HuH-7 (cell line): Measurements from ENCODE around the gene NGEF.
"Not testable (repeated sequence)": the region's sequence is repeated elsewhere in the genome, so short reads cannot be mapped to it uniquely, and the experiment has no call there.

ENCODE experiments used
- DNase-seq: peaks from one replicate; pipeline ENCODE4 v3.0.0; 2011; ENCODE audit warnings: low spot score

Gene NGEF

GRCh38 chr2:232870766-232871371, 142.2 kb downstream of the NGEF start:
- DNase-seq = no peak

DNA sequence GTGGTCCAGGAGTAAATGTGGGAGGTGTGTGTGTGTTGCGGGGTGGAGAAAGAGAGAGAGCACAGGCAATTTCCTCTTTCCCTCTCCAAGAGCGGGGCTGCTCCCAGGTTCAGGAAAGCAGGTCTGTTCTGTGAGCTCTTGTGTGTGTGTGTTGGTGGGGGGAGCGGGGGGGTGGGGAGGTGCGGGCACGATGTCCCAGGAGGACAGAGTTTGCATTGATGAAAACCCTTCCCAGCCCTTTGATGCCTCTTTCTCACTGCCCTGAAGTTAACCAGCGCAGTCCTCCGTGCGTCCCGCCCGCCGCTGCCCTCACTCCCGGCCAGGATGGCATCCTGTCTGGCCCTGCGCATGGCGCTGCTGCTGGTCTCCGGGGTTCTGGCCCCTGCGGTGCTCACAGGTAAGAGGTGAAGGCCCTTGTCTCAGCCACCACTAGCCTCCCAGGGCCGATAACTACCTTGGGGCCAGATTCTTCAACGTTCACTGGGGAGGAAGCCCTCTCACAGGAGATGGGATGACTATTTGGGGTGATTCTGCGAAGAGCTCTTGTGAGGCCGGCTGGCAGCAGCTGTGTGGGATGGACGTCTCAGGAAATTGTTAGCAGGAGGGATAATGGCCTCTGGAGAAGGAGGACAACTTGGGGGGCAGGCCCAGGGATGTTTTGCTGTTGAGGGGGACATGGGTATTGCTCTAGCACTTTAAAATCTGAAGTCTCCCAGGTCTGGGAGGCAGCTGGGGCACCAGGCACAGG, 142.9 kb downstream of the NGEF start, which contains the start of gene SNORC:
Gene SNORC, plus strand, starts transcription at position 247 of the 748 bp plus-strand sequence. Its CDS starts 78 bp downstream, at position 325.
- no peak for DNase-seq

- DNase-seq = no peak
These were observed 143.7 kb downstream of the NGEF start for GRCh38 chr2:232869138-232870017.

DNA sequence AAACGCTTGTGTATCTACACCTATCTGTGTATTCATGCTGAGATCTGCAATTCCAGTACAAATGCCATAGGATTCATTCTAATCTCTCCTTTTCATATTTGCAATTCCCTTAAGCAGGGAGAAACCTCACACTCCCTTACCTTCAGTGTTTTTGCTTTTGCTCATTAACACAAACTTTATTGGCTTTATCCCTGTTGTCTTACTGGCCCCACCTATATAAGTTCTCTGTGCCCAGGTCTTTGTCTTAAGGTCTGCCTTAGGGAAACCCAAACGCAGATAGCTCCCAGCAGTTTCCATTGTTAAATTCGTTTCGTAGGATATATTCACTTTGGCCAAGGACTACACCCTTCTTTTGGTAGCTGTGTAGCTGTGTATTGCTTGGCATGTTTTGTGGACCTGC, 147.0 kb downstream of the NGEF start:
- DNase-seq = no peak

GRCh38 chr2:232865165-232865564, 147.9 kb downstream of the NGEF start:
- DNase-seq = no peak

- no peak for DNase-seq
These were observed 149.1 kb downstream of the NGEF start for GRCh38 chr2:232863996-232864395.

DNA sequence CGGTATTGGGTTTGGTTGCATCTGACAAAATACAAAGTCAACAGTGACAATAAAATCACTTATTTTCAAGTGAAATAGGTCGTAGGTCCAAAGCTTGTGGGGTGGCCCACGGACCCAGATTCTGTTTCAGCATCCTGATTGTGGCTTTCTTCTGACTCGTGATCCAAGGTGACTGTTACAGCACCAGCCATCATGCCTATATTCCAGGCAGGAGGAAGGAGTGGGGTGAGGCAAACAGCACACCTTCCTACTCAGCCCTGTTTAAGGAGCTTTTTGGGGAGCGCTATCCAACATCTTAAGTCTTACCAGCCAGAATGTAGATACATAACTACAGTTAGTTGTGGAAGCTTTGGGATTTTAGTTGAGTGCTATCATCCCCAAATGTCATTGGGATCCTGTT, 151.7 kb downstream of the NGEF start:
- no peak for DNase-seq

- no peak for DNase-seq
These were observed 152.3 kb downstream of the NGEF start for GRCh38 chr2:232860593-232861241.

- no peak for DNase-seq
These were observed 153.6 kb downstream of the NGEF start for GRCh38 chr2:232859385-232859916.

DNA sequence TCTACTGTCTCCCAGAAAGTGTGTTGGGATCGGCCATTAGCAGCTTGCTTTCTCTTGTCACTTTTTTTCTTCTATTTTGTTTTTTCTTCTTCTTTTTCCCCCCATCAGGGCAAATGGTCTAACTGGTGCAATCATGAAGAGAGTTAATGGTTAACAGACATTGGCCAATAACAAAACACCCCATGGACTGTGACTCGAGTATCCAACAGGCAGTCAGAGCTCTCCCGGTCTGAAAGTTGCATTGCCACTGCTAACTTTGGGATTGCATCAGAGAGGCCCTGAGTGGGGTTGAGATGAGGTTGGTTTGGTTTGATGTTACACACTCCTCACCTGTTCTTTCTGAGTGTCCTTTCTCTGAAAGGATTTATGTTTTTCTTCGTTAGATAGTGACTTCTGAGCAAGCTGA, 155.9 kb downstream of the NGEF start:
- peak; percentile 76 for DNase-seq

- DNase-seq = no peak
These were observed 159.0 kb downstream of the NGEF start for GRCh38 chr2:232854082-232854481.

DNA sequence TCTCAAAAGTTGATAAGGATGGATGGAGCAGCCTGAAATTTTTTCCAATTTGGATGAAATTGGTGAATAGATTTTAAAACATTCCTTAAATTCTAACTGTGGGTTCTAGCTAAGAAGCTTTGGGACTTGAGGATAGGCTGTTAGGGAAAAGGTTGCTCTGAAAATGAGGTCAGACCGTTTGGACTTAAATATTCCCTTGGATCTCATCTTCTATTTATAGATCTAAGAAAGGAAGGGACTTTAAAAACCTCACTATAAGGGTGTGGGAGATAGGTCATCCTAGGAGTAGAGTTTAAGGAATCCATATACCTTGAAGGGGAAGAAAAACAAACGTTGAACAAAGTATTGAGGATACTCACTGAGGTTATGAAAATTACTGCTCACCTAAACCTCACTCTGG, 160.4 kb downstream of the NGEF start:
- no peak for DNase-seq

DNA sequence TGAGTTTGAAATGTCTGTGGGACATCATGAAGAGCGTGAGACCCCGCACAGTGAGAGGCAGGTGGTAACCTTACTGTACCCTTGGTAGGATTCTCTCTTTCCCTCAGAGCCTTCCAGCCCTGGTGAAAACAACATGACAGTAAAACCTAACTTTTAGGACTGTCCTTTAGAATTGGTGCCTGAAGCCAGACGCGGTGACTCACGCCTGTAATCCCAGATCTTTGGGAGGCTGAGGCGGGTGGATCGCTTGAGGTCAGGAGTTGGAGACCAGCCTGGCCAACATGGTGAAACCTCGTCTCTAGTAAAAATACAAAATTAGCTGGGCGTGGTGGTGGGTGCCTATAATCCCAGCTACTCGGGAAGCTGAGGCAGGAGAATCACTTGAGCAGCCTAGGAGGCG, 161.0 kb downstream of the NGEF start:
- DNase-seq = not testable (repeated sequence)

GRCh38 chr2:232850039-232850438, 163.0 kb downstream of the NGEF start:
- no peak for DNase-seq

GRCh38 chr2:232846055-232846454, 167.0 kb downstream of the NGEF start:
- DNase-seq = no peak

DNA sequence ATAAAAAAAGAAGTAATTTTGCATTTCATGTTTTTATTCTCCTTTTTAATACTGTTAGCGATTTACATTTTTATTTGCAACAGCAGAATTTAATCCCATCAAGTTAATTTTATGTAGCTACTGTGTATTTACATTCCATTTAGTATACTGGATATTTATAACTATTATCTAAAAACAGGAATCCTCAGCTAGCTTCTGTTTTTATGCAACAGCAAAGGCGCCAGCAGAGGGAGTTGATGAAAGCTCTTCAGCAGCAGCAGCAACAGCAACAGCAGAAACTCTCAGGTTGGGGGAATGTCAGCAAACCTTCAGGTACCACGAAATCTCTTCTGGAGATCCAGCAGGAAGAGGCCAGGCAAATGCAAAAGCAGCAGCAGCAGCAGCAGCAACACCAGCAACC, 169.2 kb downstream of the NGEF start:
- DNase-seq = no peak

DNA sequence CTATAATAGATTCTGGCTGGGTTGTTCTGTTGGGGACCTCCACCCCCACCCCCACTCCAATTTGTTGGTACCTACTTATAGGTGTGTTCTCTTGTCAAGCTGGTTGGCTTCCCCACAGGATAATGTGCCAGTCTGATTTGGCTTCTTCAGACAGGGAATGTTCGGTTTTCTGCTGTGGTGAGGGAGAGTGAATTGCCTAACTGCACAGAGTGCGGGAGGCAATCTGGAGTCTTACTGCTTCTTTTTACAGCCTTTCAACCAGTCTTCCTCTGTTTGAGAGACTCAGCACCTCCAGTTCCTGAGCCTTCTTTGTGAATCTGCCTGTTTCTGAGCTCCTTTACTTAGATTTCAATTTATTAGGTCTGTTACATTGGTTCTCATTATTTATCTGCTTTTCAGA, 170.4 kb downstream of the NGEF start:
- DNase-seq = no peak

- DNase-seq = no peak
These were observed 173.5 kb downstream of the NGEF start for GRCh38 chr2:232839411-232840079.

DNA sequence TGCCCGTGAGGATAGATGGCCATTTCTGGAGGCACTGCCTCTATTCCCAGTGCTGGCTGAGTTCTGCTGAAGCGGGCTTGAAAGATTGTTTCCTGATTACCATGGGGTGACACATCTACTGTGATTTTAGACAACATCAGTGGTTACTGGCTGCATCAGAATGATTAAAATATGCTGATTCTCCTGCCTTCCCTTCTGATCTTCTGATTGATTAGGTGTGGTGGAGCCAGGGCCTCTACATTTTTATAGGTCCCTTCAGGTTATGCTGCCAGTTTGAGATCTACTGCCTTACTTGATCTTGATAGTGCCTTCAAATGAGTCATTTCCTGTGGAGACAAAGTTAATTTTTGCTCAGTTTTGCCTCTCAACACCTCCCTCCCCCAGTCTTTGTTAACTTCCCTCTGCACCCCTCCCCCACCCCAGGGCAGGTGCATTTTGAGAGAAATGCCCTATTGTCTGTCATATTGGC, 174.6 kb downstream of the NGEF start:
- DNase-seq = no peak

DNA sequence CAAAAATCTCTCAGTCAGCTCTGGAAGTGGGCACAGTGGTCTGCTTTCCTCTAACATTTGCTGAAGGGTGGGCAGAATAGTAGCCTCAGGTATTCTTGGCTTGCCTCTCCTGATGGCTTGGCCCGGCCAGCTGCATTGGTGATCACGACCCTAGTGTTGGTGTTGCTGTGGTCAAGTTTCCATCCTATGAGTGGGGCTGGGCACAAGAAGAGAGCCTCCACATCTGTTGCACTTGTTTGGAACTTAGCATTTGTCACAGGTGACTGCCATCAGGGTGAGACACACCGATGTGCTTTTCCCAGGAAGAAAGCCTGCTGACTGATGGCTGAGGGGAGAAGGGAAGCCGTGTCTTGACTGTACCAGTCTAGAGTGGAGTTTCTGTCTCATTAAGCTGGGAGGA, 176.1 kb downstream of the NGEF start:
- DNase-seq = no peak

- DNase-seq = no peak
These were observed 177.3 kb downstream of the NGEF start for GRCh38 chr2:232835687-232836208.
